HG03280 (cell line): ENCODE results near the gene CTAG1A.
"Not testable (repeated sequence)": the region's sequence is repeated elsewhere in the genome, so short reads cannot be mapped to it uniquely, and the experiment has no call there.

Source experiments
- ATAC-seq: cut with Tn5 transposase; IDR thresholded peaks from one replicate; pipeline ENCODE4 v1.9.1; 2021; ENCODE audit warnings: mild to moderate bottlenecking, moderate library complexity; ENCODE audit not compliant: unreplicated experiment

CTAG1A gene

DNA sequence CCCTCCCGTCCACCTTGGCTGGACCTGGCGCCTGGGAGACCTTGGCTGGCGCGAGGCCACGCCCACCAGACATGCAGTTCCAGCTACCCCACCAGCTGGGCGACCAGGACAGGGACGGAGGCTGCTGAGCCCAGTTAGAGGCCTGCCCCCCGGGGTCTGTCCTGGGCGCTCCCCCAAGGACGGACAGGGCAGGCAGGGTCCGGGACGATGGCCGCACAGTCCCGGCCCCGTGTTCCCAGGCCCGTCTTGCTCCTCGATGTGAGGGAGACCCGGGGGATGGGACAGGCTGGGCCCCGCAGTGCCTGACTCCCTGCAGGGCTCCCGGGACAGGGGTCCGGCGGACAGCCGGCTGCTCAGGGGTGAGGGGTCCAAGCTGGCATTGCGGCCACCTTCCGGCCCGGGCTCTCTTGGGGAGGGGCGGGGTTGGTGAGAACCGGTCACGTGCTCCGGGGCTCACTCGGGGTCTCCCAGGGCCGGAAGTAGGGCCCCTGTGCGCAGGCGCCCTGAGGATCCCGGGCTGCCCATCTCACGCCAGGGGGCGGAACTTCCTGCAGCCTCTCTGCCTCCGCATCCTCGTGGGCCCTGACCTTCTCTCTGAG is at the start of gene CTAG1A:
Gene CTAG1A, plus strand, starts transcription at position 549 of the 599 bp plus-strand sequence. CDS start 74 bp downstream, outside the sequence.
- not testable (repeated sequence) for ATAC-seq

- ATAC-seq, result no peak
Observed at GRCh38 chrX:154535892-154536291, 49.0 kb upstream of the CTAG1A start.

DNA sequence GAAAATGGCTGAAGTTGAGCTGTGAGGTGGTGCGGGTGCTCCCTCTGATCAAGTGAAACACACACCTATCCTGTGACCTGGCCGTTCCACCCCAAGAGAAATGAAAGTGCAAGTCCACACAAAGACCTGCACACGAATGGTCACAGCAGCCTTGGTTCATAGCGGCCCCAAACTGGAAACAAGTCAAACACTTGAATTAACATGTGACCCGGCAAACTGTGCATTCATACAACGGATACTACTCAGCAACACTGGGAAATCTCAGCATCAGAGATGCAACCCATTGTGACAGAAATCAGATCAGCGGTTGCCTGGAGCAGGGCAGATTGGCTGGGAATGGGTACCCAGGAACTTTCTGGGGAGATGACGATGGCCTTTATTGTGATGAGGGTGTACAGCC is 45.9 kb upstream of the CTAG1A start:
- ATAC-seq, result no peak

DNA sequence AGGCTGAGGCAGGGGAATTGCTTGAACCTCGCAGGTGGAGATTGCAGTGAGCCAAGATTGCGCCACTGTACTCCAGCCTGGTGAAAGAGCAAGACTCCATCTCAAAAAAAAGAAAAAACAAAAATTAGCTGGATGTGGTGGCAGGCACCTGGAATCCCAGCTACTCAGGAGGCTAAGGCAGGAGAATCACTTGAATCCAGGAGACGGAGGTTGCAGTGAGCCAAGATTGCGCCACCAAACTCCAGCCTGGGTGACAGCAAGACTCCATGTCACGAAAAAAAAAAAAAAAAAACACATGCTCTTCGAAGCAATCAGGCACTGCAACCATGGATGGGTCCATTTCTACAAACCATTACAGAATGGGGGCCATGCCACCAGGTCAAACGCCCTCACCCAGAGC is 44.6 kb upstream of the CTAG1A start:
- ATAC-seq, result not testable (repeated sequence)

DNA sequence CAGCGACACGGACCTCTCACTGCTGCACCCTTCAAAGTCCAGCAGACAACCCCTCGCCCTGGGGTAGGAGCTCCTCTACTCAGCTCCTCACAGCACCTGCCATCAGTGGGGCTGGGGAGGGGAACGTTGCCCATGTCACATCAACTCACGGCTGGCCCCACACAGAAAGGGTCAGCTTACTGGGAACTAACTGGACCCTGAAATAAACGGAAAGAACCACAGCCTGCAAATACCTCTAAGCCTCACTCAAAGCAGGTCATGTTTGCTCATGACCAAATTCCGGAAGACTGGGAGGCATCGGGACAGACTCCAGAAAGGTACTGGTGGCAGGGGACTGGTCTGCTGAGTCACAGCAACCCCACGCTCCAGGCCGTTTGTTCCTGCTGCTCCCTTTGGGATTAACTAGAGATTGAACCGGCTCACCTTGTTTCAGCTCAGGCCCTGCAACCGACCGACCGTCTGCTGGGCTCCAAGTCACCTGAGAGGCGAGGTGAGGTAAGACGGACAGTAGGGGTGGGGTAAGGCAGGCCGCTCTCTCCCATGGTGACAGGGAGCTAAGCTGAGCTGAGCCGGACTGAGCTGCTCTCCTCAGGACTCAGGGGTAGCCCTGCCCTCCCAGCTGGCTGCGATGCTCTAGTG is 43.9 kb upstream of the CTAG1A start:
- no peak for ATAC-seq

DNA sequence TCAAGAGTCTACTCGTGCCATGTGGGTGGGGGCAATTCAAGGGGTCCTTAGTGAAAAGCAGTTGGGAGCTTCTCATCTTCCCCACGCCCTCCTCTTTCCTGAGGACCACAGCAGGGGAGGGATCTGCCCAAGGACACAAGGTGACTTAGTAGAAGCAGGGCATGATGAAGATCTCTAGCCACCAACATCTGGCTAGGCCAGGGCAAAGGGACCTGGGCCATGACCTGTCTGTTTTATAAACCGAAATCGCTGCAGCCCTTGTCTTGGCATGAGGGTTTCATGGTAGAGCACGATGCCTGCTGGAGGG is 43.4 kb upstream of the CTAG1A start:
- ATAC-seq, result no peak

GRCh38 chrX:154541896-154542722 is 42.8 kb upstream of the CTAG1A start:
- no peak for ATAC-seq

DNA sequence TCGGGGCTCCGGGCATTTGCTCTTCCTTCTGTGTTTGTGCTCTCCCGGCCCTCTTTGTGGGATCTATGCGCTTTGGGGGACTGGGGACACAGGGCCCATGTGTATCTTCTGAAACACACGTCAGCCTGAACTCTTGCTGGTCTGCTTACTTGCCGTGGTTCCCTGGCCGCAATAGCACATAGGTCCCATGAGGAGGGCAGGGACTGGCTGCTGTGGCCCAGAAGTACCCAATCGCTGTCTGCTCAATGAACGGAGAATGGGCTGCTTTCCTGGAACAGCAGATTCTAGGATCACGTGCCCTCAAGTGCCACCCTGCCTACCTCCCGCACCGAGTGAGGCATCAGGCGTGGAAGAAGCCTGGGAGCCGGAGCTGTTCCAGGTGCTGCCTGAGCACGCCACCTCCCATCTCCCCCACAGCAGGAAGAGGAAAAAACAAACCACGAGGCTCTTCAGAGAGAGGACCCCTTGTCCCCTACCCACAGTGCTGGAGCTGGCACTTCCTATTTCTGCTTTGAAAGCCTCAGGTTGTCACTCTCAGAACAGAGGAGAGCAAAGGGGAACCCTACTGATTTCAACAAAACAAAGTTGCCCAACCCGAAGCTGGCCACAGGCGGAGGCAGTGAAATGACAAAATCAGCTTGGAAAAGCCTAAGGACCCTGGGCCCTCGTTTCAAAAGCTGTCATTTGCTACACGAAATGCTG is 42.1 kb upstream of the CTAG1A start:
- no peak for ATAC-seq

DNA sequence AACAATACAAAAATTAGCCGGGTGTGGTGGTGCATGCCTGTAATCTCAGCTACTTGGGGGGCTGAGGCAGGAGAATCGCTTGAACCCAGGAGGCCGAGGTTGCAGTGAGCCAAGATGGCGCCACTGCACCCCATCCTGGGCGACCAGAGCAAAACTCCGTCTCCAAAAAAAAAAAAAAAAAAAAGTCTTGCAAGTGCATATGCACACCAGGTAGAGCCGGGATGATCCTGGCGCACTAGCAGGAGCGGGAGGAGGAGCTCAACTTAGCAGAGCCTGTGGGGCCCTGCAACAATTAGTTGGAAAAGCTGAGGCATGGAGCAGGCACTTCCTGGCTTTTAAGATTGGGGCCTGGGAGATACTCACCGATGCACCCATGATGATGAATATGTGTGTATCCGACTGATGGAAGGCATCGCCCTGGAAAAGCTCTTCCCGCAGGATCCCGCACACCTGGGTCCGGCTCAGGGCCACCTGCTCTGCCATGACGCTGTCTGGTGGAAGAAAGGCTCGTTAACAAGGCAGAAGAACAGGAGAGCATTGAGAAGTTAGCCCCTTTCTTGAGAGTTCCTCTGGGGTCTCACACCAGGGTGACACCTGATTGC is 39.2 kb upstream of the CTAG1A start:
- ATAC-seq, result no peak

GRCh38 chrX:154546354-154547244 is 38.3 kb upstream of the CTAG1A start, which contains the start of gene G6PD:
G6PD (minus strand) TSS chrX:154546846; CDS start chrX:154546155, 691 bp downstream.
- peak; percentile 53 for ATAC-seq

DNA sequence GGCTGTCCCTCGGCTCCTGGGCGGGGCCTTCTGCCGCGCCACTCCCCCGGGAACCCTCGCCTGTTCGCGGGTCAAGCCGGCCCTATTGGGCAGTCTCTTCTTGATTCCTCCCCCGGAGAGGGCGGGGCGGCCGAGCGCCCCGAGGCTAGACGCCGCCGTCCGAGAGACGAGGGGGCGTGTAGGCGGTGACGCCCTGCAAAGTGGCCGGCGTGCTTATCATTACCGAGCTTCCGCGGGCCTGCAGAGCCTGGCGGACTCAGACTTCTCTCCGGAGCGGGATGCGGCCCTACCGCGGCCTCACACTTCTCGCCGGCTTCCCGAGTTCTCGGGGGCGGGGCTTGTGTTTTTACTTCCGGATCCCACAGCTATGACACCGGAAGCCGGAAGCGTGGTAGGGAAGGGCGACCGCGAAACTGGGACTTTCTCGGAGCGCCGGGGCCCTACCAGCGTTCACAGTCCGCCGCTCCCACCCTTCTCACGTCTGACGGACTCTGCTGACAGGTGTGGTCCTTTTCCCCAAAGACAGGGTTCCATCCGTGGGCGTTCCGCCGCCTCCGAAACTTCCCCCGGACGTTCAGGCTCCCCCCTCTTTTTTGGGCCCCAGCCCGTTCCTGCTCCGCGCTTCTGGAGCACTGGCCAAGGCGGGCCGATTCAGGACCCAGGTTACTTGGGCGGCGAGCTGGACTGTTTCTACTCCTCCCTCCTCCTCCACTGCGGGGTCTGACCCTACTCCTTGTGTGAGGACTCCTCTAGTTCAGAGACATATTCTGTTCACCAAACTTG is 37.5 kb upstream of the CTAG1A start, which contains the start of gene IKBKG:
Gene IKBKG, plus strand, starts transcription at position 376 of the 783 bp plus-strand sequence. CDS start 4,383 bp downstream, outside the sequence.
- ATAC-seq, result peak; percentile 81

DNA sequence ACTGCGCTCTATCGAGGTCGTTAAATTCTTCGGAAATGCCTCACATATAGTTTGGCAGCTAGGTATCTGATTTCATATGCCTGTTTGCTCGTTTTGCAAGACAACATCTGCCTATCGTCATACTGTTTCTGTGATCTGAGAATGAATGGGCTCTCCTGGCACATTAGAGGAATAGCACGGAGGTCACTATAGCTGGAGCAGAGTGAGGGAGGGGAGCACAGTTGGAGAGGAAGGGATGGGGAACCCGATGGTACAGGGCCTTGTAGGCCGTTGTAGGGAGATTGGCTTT is 37.0 kb upstream of the CTAG1A start:
- ATAC-seq, result no peak

DNA sequence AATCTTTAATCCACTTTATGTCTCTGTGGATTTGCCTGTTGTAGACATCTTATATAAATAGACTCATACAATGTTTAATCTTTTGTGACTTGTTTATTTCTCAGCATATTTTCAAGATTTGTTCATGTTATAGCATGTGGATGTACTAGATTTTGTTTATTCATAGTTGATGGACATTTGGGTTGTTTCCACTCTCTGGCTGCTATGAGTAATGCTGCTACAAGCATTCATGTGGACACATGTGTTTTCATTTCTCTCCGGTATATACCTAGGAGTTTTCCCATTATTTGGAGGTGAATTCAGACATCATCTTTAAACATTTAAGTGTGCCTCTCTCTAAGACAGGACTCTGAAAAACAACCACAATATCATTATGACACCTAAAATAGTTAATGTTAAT is 35.2 kb upstream of the CTAG1A start:
- ATAC-seq, result no peak

GRCh38 chrX:154552112-154552806 is 32.7 kb upstream of the CTAG1A start:
- ATAC-seq, result not testable (repeated sequence)

- not testable (repeated sequence) for ATAC-seq
Observed at GRCh38 chrX:154558060-154558690, 26.8 kb upstream of the CTAG1A start.

- ATAC-seq, result not testable (repeated sequence)
Observed at GRCh38 chrX:154558896-154559295, 26.0 kb upstream of the CTAG1A start.

GRCh38 chrX:154560326-154560725 is 24.6 kb upstream of the CTAG1A start:
- not testable (repeated sequence) for ATAC-seq

GRCh38 chrX:154562295-154562694 is 22.6 kb upstream of the CTAG1A start:
- not testable (repeated sequence) for ATAC-seq
